Heart right ventricle (tissue), 16 donors: Measurements from ENCODE around the gene RALGPS1. TPM values are rescaled to one million over a fixed set of nuclear protein-coding genes. Genes with fewer than 3 reads are reported as not detected.
A peak's percentile ranks its signal among the peaks of the same experiment; 100 is the strongest.

Experiments used
- ATAC-seq, 8 donors: fragments of 200-7000 bp; cut with Tn5 transposase; one replicate each; pipeline ENCODE4 v1.9.1; 2020; ENCODE audit warnings: mild to moderate bottlenecking in 8 of 8, moderate library complexity in 8 of 8, moderate number of reproducible peaks in 1 of 8
- DNase-seq, 2 donors: peaks; one replicate each; pipeline ENCODE4 v3.0.0-alpha.2; 2020
- H3K27ac ChIP-seq, 10 donors: fragments of 200-600 bp; sonication (generic) in 2 of 10; one replicate each; pipeline versions ENCODE4 v1.5.0 to v1.8.0; 2020 to 2022; ENCODE audit warnings: mild to moderate bottlenecking in 3 of 10
- H3K27me3 ChIP-seq, 7 donors: fragments of 200-600 bp; one replicate each; pipeline ENCODE4 v1.8.0; 2021 to 2022; ENCODE audit warnings: mild to moderate bottlenecking in 2 of 7
- H3K36me3 ChIP-seq, 9 donors: fragments of 200-600 bp; sonication (generic) in 1 of 9; one replicate each; pipeline versions ENCODE4 v1.5.0 to v1.8.0; 2020 to 2022; ENCODE audit warnings: mild to moderate bottlenecking in 2 of 9
- H3K4me1 ChIP-seq, 9 donors: fragments of 200-600 bp; sonication (generic) in 1 of 9; one replicate each; pipeline versions ENCODE4 v1.5.0 to v1.8.0; 2020 to 2022; ENCODE audit warnings: mild to moderate bottlenecking in 4 of 9
- H3K4me3 ChIP-seq, 10 donors: fragments of 200-600 bp; sonication (generic) in 2 of 10; one replicate each; pipeline versions ENCODE4 v1.5.0 to v1.8.0; 2020 to 2022; ENCODE audit warnings: mild to moderate bottlenecking in 7 of 10, moderate library complexity in 2 of 10
- H3K9me3 ChIP-seq, 11 donors: fragments of 200-600 bp in 10 of 11; sonication (generic) in 2 of 11; one replicate each; pipeline versions ENCODE4 v1.5.0 to v1.8.0; 2013 to 2022; ENCODE audit warnings: mild to moderate bottlenecking in 2 of 11, control low read depth in 1 of 11, moderate library complexity in 1 of 11
- WGBS, 2 donors: extraction: QIAGEN DNeasy Blood & Tissue Kit; methylation state at CpG; one replicate each; pipeline ENCODE4 v1.1.7; 2013; ENCODE audit warnings: inconsistent platforms in 1 of 2; 5-methylcytosine and 5-hydroxymethylcytosine counted together
- intact Hi-C, 10 donors: fragments of 100-400 bp; cut with DNase I; formaldehyde crosslinking; loops; one replicate each; pipeline versions ENCODE4 v1.11.1 to v1.14.2; 2022
- polyA plus RNA-seq, 2 donors: library from polyadenylated mRNA; stranded (reverse); fragments of 200-250 nt; gene quantifications; one replicate each; pipeline ENCODE4 v1.2.3, GENCODE V29; 2013
- total RNA-seq, 10 donors: library from RNA; stranded (reverse); fragmentation: NEBNext Ultra II Directional in 3 of 10; extraction: Animal tissue kit (Norgen Biotek cat#: 25700) in 3 of 10; gene quantifications; one replicate each; pipeline versions ENCODE4 v1.2.1 to v1.2.4, GENCODE V29; 2021 to 2023
- TF ChIP-seq, protein P1 (sequence below), 9 donors: fragments of 200-600 bp; sonication (generic) in 2 of 9; IDR thresholded peaks; one replicate each; pipeline versions ENCODE4 v1.5.0 to v1.8.0; 2021 to 2022; ENCODE audit warnings: antibody characterized with exemption in 9 of 9, mild to moderate bottlenecking in 5 of 9, moderate library complexity in 1 of 9
- donor health status: Arrhythmogenic right ventricular cardiomyopathy.
- donor health status: ischemic (EF 13 %, LVEDD 7.1; RV severe dilation, severe dysfunction).
- donor health status: healthy with polysubstance abuse.
- donor health status: DM: no; HTN: yes; CAD: no.
- donor health status: DM: no; HTN: no; CAD: no.
- donor health status: ischemic (EF 25% LVEDD 6.9; RV normal size, moderate dysfunction).
- donor health status: ischemic (EF 25% LVEDD 5.7; RV mildly dilated, moderate dysfunction).
- donor health status: healthy.
- donor health status: DM: yes; HTN: yes; CAD: no.
- donor health status: Ischemic cardiomyopathy.
- donor health status: ischemic (EF 35%, LVEDD 5.7; RV mildly dilated, moderate dysfunction).
- donor health status: nonischemic (EF 11% LVEDD 7.7; RV severe dilation, severe dysfunction).
- donor health status: DM: yes; HTN: yes; CAD: no.
- donor health status: PGD.
- donor health status: ischemic (EF 29% LVEDD 5.4; RV normal size, mild dysfunction).
- donor health status: nonischemic (EF 23%, LVEDD 6.1; RV moderate dilation, normal function).

RALGPS1 gene
- total and polyA plus RNA-seq, 12 donors = 4.2 to 25.0 (median 16.8) TPM

- H3K4me1 ChIP-seq = peaks cover 11 to 63% (median 40%) of the 10 kb centered on the region in 9 donors
Measured at GRCh38 chr9:127124792-127125191, 210.2 kb downstream of the RALGPS1 start.

DNA sequence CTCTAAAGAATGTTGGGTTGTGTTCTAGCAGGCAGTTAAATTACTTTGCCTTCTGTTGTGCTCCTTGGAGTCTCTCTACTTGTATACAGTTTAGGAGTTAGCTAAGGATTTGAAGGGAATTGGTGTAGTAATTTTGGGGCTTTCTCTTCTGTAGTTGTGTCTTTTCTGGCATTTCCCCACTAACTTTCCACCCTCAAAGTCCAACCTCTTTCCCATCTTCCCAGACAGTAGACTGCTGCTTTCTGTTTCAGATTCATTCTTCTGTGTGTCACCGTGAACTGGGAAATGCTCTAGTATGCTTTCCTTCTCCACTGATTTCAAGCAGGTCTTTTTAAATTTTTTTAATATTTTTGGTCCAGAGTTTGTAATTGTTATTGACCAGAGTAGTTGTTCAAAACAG, 212.4 kb downstream of the RALGPS1 start:
- intact Hi-C loops = loop anchor here in 2 of 10 donors (10.0 kb wide), 2 partner anchors 92 to 162 kb away; no protein-coding TSS in a partner anchor
- Histone ChIP-seq H3K27ac (peak overlapping the region in 1 of 10 donors; percentile 60), H3K36me3 (no peaks in the 10 kb centered on the region), H3K4me3 (no peak overlapping the region), H3K9me3 (no peaks in the 10 kb centered on the region), H3K27me3 (peaks cover 0 to 21% (median 0%) of the 10 kb centered on the region in 7 donors), H3K4me1 (peaks cover 11 to 61% (median 44%) of the 10 kb centered on the region in 9 donors)
- 79 to 81% methylated on average over 1 of the region's 1 CpG for WGBS, 2 donors
- ATAC-seq = no peak
- TF ChIP-seq, protein P1, sequence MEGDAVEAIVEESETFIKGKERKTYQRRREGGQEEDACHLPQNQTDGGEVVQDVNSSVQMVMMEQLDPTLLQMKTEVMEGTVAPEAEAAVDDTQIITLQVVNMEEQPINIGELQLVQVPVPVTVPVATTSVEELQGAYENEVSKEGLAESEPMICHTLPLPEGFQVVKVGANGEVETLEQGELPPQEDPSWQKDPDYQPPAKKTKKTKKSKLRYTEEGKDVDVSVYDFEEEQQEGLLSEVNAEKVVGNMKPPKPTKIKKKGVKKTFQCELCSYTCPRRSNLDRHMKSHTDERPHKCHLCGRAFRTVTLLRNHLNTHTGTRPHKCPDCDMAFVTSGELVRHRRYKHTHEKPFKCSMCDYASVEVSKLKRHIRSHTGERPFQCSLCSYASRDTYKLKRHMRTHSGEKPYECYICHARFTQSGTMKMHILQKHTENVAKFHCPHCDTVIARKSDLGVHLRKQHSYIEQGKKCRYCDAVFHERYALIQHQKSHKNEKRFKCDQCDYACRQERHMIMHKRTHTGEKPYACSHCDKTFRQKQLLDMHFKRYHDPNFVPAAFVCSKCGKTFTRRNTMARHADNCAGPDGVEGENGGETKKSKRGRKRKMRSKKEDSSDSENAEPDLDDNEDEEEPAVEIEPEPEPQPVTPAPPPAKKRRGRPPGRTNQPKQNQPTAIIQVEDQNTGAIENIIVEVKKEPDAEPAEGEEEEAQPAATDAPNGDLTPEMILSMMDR (IDR thresholded peaks at IDR 0.05) = no peak
- no peak for DNase-seq

More at GRCh38 chr9:127124792-127125191, 210.2 kb downstream of the RALGPS1 start:
- TF ChIP-seq, protein P1 (IDR thresholded peaks at IDR 0.05) = no peak
- peaks cover 0 to 7% (median 0%) of the 10 kb centered on the region in 9 donors for H3K36me3 ChIP-seq
- ATAC-seq (no peak), DNase-seq (no peak)
- H3K27ac ChIP-seq = no peak overlapping the region
- H3K4me3 ChIP-seq = no peak overlapping the region
- intact Hi-C loops = loop anchor here in 5 of 10 donors (5.0 to 10.0 kb wide), 6 partner anchors 47 to 160 kb away; no protein-coding TSS in a partner anchor
- no peaks in the 10 kb centered on the region for H3K9me3 ChIP-seq
- 97 to 98% methylated on average over 2 of the region's 2 CpGs for WGBS, 2 donors
- H3K27me3 ChIP-seq = peaks cover 0 to 29% (median 0%) of the 10 kb centered on the region in 7 donors

- intact Hi-C loops = loop anchor here in 2 of 10 donors (10.0 kb wide), 2 partner anchors 94 to 164 kb away; no protein-coding TSS in a partner anchor
- Histone ChIP-seq H3K36me3 (no peaks in the 10 kb centered on the region), H3K4me3 (no peak overlapping the region), H3K27ac (peak overlapping the region in 9 of 10 donors; percentile 21 to 95 (median 74)), H3K4me1 (peaks cover 12 to 63% (median 46%) of the 10 kb centered on the region in 9 donors), H3K9me3 (no peaks in the 10 kb centered on the region), H3K27me3 (peaks cover 0 to 6% (median 0%) of the 10 kb centered on the region in 7 donors)
- ATAC-seq = peak; percentile 63 to 86 (median 72)
- TF ChIP-seq, protein P1 (IDR thresholded peaks at IDR 0.05) = no peak
- WGBS, 2 donors = 47 to 53% methylated on average over 9 of the region's 9 CpGs
- DNase-seq = peak; percentile 51 to 73
Measured at GRCh38 chr9:127128341-127129072, 213.9 kb downstream of the RALGPS1 start.

GRCh38 chr9:127129073-127129717, 214.6 kb downstream of the RALGPS1 start:
- Histone ChIP-seq H3K27me3 (no peaks in the 10 kb centered on the region), H3K4me3 (no peak overlapping the region), H3K4me1 (peaks cover 19 to 67% (median 50%) of the 10 kb centered on the region in 9 donors), H3K27ac (peak overlapping the region in 9 of 10 donors; percentile 41 to 95 (median 74)), H3K36me3 (no peaks in the 10 kb centered on the region), H3K9me3 (no peaks in the 10 kb centered on the region)
- 57 to 70% methylated on average over 5 of the region's 5 CpGs for WGBS, 2 donors
- TF ChIP-seq, protein P1 (IDR thresholded peaks at IDR 0.05) = no peak
- no peak for DNase-seq
- intact Hi-C loops = loop anchor here in 2 of 10 donors (10.0 kb wide), 2 partner anchors 94 to 164 kb away; no protein-coding TSS in a partner anchor
- no peak for ATAC-seq
